ENCODE measurements around the gene YPEL2.

- TF ChIP-seq CTCF (IDR thresholded peaks at IDR 0.05; ENCODE audit: low read depth, low read length, poor library complexity, severe bottlenecking) (no peak), EZH2phosphoT487 (IDR thresholded peaks at IDR 0.05; ENCODE audit: borderline replicate concordance, low read length) (no peak)
Measured at GRCh38 chr17:59401274-59401673, 69.8 kb downstream of the YPEL2 start.
